Astrocyte of the spinal cord (primary cell): ENCODE data around the gene SUCO.
"Not testable (repeated sequence)": the region's sequence is repeated elsewhere in the genome, so short reads cannot be mapped to it uniquely, and the experiment has no call there.

Source experiments
- DNase-seq: peaks from one replicate; pipeline ENCODE4 v3.0.0; 2011; ENCODE audit warnings: low read depth, low spot score
- H3K4me3 ChIP-seq: 2 replicates; pipeline ENCODE4 v1.5.1; 2011; ENCODE audit warnings: low read depth, mild to moderate bottlenecking, low read length, moderate library complexity
- in situ Hi-C: cut with HindIII; loops from 2 replicates; pipeline ENCODE4 v1.10.0; 2017; ENCODE audit warnings: low sequenced_read_pairs
- TF ChIP-seq, protein P1 (sequence below): IDR thresholded peaks from 2 replicates; pipeline ENCODE4 v1.5.1; 2012; ENCODE audit warnings: low read depth, mild to moderate bottlenecking, low read length, inconsistent platforms

Gene SUCO

DNA sequence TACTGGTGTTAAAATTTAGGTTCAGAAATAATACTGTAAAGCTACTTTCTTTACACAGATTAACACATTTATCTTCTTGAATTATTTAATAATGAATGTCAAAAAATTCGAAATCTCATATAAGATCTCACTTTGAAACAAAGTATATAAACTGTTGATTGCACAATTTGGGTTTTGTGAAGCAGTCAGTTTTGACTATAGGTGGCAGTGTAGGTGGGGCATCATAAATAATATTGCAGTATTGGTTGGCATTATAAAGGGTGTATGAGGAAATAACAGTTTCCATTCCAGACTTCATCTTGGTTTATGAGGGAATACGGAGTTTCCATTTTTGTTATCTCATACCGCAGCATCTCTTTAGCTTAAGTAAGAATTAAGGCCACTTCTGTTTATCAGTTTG, 49.9 kb downstream of the SUCO start:
- no peak for DNase-seq
- H3K4me3 ChIP-seq = no peak overlapping the region
- TF ChIP-seq, protein P1, sequence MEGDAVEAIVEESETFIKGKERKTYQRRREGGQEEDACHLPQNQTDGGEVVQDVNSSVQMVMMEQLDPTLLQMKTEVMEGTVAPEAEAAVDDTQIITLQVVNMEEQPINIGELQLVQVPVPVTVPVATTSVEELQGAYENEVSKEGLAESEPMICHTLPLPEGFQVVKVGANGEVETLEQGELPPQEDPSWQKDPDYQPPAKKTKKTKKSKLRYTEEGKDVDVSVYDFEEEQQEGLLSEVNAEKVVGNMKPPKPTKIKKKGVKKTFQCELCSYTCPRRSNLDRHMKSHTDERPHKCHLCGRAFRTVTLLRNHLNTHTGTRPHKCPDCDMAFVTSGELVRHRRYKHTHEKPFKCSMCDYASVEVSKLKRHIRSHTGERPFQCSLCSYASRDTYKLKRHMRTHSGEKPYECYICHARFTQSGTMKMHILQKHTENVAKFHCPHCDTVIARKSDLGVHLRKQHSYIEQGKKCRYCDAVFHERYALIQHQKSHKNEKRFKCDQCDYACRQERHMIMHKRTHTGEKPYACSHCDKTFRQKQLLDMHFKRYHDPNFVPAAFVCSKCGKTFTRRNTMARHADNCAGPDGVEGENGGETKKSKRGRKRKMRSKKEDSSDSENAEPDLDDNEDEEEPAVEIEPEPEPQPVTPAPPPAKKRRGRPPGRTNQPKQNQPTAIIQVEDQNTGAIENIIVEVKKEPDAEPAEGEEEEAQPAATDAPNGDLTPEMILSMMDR = no peak
- in situ Hi-C loops = no loop called here

DNA sequence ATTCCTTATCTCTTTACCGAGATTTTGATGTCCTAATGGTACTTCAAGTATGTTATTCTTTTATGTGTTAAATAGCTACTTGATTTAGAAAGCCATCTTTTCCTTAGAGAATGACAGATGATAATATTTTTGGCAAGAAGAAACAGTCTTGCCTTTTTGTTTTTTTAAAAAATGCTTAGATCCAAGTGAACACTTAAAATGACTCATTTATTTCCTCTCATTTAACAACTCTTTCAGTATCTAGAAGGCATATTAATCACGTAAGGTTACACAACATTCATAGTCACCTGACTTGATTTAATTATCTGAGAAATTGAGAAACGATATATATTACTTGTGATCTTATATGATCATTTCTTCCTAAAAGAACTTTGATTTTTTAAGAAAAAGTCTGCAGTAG, 52.4 kb downstream of the SUCO start:
- TF ChIP-seq, protein P1 = no peak
- H3K4me3 ChIP-seq = no peak overlapping the region
- peak; percentile 56 for DNase-seq
- in situ Hi-C loops = no loop called here

DNA sequence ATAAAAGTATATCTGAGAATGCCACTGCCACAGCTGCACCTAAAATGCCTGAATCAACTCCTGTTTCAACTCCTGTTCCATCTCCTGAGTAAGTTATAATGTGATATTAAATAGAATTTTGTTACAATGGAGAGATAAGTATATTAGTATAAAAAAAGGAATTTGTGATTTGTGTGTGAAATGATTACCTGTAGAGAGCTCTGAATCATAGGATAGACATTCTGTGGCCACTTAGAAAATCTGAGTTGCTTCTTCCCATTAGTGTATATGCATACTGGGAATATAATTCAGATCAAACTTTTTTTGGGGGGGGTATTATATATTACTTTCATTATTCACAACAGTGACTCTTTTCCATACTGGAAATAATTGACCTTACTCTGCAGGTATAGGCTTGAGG, 52.9 kb downstream of the SUCO start:
- no peak for DNase-seq
- in situ Hi-C loops = no loop called here
- TF ChIP-seq, protein P1 = no peak

GRCh38 chr1:172588296-172589291, 55.6 kb downstream of the SUCO start:
- in situ Hi-C loops = no loop called here
- DNase-seq = peak; percentile 92
- no peak overlapping the region for H3K4me3 ChIP-seq
- TF ChIP-seq, protein P1 = no peak

More for the DNA sequence above, 52.9 kb downstream of the SUCO start:
- no peak overlapping the region for H3K4me3 ChIP-seq

- TF ChIP-seq, protein P1 = no peak
- in situ Hi-C loops = no loop called here
- DNase-seq = no peak
- no peak overlapping the region for H3K4me3 ChIP-seq
These were observed 56.6 kb downstream of the SUCO start for GRCh38 chr1:172589553-172589952.

- DNase-seq = not testable (repeated sequence)
These were observed 58.5 kb downstream of the SUCO start for GRCh38 chr1:172591429-172591828.

GRCh38 chr1:172595066-172595465, 62.1 kb downstream of the SUCO start:
- H3K4me3 ChIP-seq, DNase-seq, in situ Hi-C loops: not testable (repeated sequence)

More at GRCh38 chr1:172591429-172591828, 58.5 kb downstream of the SUCO start:
- H3K4me3 ChIP-seq, in situ Hi-C loops: not testable (repeated sequence)

DNA sequence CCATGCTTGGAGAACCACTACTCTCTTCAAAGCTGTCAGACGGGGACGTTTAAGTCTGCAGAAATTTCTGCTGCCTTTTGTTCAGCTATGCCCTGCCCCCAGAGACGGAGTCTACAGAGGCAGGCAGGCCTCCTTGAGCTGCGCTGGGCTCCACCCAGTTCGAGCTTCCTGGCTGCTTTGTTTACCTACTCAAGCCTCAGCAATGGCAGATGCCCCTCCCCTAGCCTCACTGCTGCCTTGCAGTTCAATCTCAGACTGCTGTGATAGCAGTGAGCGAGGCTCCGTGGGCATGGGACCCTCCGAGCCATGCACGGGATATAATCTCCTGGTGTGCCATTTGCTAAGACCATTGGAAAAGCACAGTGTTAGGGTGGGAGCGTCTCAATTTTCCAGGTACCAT, 63.8 kb downstream of the SUCO start:
- DNase-seq, H3K4me3 ChIP-seq, in situ Hi-C loops: not testable (repeated sequence)
